ENCODE measurements around the gene ITPR2.

GRCh38 chr12:26715232-26715631 is 117.8 kb downstream of the ITPR2 start:
- TF ChIP-seq PAX5 (IDR thresholded peaks at IDR 0.05; ENCODE audit: insufficient read depth, low read length, severe bottlenecking), result no peak
- TF ChIP-seq TAF1 (IDR thresholded peaks at IDR 0.05; ENCODE audit: low read depth, low read length), result no peak

Data from GM12891 (cell line).